Astrocyte (in vitro differentiated cells and primary cell): ENCODE results near the gene MCTP2.

Experiments
- EZH2 ChIP-seq: IDR thresholded peaks from 2 replicates; pipeline ENCODE4 v1.6.1; 2012; ENCODE audit warnings: mild to moderate bottlenecking, low read length, inconsistent platforms; ENCODE audit not compliant: insufficient read depth
- TF ChIP-seq, protein P1 (sequence below): IDR thresholded peaks from 2 replicates; pipeline ENCODE4 v1.5.1; 2011; ENCODE audit warnings: low read depth, mild to moderate bottlenecking, inconsistent platforms, low read length, moderate library complexity; ENCODE audit not compliant: insufficient read depth

DNA sequence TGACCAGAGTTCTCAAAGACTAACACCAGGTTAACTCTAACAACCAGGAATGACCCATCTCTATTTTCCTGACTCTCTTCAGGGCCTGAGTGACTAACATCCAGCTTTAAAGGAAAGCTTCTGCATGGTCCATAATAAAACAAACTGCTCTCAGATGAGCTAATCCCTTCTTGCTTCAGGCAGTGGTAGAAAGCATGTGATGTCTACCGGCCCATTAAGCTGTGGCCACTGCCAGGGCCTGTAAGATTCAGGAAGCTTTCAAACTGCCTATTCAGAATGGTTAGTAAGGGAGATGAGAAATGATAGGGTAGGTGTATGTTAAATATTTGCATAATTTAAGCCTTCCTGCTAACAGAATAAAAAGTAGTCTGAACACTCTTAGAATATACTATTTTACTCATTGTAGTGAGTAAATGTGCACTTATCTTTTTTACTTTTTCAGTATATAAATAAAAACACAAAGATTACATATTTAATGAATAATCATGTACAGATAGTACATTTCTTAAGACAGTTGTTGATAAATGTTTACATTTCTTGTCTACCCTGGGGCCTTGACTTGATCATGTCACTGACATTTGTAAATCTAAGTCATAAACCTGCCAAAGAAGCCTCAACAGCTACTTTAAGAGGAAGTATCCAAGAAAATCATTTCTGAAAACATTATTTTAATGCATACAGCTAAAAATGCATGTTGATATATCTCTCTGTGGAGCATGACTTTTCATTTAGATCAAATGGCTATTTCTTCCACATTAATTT lies 222.0 kb downstream of the MCTP2 start:
- TF ChIP-seq, protein P1, sequence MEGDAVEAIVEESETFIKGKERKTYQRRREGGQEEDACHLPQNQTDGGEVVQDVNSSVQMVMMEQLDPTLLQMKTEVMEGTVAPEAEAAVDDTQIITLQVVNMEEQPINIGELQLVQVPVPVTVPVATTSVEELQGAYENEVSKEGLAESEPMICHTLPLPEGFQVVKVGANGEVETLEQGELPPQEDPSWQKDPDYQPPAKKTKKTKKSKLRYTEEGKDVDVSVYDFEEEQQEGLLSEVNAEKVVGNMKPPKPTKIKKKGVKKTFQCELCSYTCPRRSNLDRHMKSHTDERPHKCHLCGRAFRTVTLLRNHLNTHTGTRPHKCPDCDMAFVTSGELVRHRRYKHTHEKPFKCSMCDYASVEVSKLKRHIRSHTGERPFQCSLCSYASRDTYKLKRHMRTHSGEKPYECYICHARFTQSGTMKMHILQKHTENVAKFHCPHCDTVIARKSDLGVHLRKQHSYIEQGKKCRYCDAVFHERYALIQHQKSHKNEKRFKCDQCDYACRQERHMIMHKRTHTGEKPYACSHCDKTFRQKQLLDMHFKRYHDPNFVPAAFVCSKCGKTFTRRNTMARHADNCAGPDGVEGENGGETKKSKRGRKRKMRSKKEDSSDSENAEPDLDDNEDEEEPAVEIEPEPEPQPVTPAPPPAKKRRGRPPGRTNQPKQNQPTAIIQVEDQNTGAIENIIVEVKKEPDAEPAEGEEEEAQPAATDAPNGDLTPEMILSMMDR: no peak
- TF ChIP-seq EZH2: no peak
